NCI-H82 treated with DMSO at 0.1 percent for 48 hours (cell line): ENCODE measurements around the gene SNRNP35.
A peak's percentile ranks its signal among the peaks of the same experiment; 100 is the strongest.
"Not testable (repeated sequence)": the region's sequence is repeated elsewhere in the genome, so short reads cannot be mapped to it uniquely, and the experiment has no call there.

Experiments
- DNase-seq: peaks from one replicate; lab custom pipeline; 2025; ENCODE audit not compliant: unreplicated experiment; lab: John Stamatoyannopoulos, UW

SNRNP35 gene, protein sequence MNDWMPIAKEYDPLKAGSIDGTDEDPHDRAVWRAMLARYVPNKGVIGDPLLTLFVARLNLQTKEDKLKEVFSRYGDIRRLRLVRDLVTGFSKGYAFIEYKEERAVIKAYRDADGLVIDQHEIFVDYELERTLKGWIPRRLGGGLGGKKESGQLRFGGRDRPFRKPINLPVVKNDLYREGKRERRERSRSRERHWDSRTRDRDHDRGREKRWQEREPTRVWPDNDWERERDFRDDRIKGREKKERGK

DNA sequence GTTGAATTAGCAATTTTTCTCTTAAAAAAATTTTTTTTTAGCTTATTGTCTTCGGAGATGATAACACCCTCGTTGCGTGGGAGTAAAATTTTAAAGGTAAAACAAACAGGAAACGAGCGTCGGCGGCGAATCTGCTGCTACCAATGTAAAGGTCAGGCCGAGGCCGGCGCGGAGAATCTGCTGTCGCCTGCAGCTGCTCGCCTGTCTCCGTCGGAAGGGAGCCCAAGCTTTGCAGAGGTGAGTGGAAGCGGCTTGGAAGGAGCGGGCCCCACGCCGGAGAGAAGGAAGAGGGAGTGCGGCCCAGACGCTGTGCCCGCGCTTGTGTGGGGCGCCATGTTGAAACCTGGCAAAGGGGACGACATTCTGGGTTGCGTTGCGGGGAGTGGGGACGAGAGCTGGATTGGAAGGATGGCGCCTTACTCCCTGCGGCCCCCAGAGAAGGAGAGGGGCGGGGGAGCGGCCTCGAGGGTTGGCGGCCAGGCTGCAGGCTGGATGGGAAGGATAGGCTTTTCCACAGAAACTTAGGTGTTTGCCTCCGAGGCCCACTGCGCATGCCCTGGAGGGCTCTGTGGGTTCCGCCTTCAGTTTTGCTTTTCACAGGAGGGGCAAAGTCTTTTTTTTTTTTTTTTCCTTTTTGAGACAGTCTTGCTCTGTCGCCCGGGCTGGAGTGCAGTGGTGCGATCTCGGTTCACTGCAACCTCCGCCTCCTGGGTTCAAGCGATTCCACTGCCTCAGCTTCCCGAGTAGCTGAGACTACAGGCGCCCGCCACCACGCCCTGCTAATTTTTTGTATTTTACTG lies at the start of gene SNRNP35:
TSS of gene SNRNP35 (plus strand) at position 160 of the 800 bp plus-strand sequence. CDS start 7,402 bp downstream, outside the sequence.
- DNase-seq, result peak; percentile 64

DNA sequence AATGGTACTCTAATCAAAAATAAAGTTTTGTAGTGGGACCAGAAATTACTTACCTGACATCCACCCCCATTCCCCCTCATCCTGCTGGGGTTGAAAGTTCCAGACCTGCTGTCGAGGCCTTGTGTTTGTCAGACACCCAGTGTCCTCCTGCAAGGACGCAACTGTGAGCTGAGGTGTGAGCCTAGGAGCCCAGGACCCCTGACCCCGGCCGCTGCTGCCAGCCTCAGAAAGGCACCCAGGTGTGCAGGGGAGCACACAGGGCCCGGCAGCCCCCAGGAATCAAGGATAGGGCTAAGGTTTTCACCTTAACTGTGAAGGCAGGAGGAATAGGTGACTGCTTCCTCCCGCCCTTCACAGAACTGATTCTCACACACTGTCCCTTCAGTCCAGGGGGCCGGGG lies 49.3 kb upstream of the SNRNP35 start:
- DNase-seq, result not testable (repeated sequence)

DNA sequence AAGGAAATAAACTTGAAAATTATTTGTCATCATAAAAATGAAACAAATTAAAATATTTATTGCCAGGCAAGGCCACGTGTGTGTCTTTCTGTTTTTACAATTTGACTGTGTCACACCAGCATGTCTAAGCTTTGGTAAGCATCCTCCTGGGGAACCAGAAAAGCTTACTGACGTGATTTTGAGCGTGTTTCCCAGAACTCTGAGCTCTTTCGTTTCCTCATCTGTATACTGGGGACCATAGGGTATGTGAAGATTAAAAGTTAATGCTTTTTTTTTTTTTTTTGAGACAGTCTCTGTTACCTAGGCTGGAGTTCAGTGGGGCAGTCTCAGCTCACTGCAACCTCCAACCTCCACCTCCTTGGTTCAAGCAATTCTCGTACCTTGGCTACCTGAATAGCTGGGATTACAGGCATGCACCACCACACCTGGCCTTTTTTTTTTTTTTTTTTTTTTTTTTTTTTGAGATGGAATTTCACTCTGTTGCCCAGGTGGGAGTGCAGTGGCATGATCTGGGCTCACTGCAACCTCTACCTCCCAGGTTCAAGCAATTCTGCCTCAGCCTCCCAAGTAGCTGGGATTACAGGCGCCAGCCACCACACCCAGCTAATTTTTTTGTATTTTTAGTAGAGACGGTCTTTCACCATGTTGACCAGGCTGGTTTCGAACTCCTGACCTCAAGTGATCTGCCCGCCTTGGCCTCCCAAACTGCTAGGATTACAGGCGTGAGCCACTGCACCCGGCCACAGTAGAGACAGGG lies 48.5 kb upstream of the SNRNP35 start:
- DNase-seq, result not testable (repeated sequence)

DNA sequence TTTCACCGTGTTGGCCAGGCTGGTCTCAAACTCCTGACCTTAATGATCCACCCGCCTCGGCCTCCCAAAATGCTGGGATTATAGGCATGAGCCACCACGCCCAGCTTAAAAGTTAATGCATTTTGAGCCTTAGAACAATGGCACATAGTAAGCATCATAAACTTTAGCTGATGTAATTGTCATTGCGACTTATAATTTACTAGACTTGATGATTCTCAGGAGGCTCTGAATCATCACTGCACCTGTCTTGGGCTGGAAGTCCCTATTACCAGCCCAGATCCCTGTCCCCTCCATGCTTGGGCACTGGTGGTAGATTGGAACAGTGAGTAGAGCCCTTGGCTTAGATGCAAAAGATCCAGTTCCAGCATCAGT lies 47.9 kb upstream of the SNRNP35 start:
- no peak for DNase-seq

DNA sequence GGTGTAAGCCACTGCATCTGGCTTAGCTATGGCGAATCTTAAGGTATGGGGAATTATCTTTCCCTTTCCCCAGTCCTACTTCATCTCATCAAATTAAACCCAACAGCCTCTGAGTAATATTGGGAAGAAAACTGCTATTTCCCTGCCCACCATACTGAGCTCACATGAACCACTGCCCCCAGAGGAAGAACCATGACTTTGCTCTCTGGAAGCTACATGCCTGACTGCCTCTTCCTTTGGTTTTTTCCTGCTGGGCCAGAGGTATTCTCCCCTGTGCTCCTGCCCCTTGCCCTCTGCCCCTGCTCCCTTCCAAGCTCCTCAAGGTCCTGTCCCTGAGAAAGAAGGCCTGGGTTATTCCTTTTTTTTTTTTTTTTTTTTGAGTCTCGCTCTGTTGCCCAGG lies 36.6 kb upstream of the SNRNP35 start:
- no peak for DNase-seq

DNA sequence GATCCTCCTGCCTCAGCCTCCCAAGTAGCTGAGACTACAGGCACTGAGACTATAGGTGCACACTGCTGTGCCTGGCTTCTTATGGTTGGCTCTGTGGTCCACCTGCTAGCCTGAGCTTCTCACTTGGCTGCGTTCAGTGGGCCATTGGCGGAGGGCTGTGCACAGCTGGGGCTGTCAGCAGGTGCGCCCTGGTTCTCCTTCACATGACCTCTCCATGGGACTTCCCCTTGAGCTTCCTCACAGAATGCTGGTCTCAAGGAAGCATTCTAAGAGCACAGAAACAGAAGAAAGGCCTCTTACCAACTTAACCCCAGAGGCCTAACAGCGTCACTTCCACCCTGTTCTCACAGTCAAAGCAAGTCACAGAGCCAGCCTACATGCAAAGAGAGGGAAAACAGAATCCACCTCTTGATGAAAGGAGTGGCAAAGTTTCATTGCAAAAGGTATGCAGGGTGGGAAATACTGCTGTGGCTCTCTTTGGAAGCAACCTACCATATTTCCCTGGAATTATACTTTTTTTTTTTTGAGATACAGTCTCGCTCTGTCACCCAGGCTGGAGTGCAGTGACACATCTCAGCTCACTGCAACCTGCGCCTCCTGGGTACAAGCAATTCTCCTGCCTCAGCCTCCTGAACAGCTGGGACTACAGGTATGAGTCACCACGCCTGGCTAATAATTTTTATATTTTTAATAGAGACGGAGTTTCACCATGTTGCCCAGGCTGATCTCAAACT lies 30.7 kb upstream of the SNRNP35 start:
- DNase-seq, result no peak

DNA sequence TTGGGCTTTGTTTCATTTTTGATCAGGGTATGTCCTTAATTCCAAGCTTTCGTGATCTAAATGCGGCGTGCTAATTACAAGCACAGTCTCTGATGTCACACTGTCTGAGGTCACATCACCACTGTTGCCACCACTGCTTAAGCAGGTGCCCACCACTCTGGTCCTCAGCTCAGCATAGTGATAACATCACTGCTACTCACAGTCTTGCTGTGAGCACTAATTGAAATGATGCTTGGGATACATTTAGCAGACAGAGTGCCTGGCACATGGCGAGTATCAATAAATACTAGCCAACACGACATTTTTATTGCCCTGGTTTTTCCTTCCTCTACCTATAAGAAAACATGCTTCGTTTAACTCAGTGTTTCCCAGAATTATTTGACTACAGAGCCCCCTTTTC lies 29.3 kb upstream of the SNRNP35 start:
- no peak for DNase-seq

DNA sequence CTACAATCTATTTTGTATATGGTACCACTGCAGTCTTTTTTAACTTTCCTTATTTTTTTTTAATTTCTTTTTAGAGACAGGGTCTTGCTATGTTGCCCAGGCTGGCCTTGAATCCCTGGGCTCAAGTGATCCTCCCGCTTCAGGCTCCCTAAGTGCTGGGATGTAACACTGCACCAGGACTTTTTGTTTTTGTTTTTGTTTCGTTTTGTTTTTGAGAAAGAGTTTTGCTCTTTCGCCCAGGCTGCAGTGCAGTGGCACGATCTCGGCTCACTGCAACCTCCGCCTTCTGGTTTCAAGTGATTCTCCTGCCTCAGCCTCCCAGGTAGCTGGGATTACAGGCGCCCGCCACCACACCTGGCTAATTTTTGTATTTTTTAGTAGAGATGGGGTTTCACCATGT lies 28.8 kb upstream of the SNRNP35 start:
- DNase-seq, result not testable (repeated sequence)

DNA sequence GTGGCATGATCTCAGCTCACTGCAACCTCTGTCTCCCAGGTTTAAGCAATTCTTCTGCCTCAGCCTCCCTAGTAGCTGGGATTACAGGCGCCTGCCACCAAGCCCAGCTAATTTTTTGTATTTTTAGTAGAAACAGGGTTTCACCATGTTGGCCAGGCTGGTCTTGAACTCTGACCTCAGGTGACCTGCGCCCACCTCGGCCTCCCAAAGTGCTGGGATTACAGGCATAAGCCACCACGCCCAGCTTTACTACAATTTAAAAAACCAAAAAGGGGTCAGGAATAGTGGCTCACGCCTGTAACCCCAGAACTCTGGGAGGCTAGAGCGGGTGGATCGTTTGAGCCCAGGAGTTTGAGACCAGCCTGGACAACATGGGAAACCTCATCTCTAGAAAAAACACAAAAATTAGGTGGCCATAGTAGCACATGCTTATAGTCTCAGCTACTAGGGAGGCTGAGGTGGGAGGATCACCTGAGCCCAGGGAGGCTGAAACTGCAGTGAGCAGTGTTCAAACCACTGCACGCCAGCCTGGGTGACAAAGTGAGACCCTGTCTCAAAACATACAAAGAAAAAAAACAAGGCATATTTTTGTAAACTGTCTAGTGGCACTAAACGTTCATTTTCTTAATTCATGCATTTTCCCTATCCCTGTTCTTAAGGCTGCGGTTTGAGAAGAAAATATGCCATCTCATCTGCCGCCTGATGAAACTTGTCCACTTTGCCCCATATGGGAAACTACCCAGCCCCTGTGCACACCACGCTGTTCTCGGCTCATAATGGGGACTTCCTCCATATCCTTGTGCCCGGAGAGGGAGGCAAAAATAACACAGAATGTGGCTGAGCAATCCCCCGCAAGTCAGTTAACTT lies 25.8 kb upstream of the SNRNP35 start:
- not testable (repeated sequence) for DNase-seq

DNA sequence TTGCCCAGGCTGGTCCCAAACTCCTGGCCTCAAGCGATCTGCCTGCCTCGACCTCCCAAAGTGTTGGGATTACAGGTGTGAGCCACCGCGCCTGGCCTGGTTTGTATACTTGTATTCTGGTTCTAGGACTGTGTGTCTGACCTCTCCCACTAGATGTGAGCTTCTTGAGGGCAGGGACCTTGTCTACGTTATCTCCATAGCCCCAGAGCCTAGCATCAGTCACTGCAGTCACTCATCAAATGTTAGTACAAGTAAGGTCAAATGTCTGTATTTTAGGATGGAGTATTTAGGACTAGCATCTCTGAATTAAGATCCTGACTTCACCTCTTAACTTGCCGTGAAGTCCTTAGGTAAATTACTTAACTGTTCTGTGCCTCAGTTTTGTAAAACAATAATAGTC lies 24.3 kb upstream of the SNRNP35 start:
- no peak for DNase-seq

DNA sequence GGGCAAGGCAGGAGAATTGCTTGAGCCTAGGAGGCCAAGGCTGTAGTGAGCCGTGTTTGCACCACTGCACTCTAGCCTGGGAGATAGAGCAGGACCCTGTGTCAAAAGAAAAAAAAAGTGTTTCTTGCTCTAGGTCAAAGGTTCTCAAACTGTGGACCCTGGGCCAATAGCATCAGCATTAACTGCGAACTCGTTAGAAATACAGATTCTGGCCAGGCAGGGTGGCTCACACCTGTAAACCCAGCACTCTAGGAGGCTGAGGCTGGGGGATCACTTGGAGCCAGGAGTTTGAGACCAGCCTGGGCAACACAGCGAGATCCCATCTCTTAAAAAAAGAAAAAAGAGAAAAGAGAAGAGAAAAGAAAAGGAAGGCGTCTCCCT lies 22.3 kb upstream of the SNRNP35 start:
- DNase-seq, result no peak

DNA sequence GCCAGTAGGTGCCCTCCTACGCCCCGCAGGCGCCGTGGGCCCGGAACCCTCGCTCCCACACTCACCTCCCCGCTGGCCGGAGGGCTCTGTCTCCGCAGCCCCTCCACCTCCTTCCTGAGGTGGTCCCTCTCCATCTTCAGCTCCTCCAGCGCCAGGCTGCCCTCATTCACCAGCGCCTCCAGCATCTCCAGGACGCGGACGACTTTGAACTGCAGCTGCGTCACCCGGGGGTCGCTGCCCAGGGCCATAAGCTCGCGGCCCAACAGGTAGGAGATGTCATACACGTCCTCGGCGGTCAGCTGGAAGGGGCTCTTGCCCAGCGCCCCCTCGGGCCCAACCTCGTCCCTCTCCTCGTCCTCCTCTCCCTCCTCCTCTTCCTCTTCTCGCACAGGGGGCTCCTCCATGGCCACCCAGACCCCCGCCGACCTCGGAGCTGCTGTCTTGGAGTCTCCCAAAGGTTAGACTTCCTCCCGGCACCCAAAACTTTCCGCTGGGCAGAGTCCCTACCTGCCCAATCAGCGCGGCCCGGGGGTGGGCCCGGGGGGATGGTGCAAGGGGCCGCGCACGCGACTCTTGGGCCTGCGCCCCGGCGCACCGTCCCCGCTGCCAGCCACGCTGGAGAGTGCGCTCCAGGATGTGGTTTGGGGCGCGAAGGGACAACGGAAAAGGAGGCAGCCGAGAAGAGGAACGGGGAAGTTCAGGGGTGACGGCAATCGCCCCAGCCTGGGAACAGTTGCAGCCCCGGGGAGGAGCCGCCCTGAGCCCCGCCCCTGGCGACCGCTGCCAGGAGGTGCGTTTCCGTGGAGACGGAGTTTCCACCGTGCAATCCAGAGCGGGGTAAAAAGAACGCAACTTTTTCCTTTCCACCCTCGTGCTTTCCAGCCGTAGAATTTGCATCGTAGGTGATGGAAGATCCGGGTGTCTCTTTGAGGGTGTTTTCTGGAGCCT lies 21.6 kb upstream of the SNRNP35 start, which contains the start of gene RILPL2:
TSS of gene RILPL2 (minus strand) at position 668 of the 948 bp plus-strand sequence. CDS start at position 404, 264 bp downstream.
- no peak for DNase-seq

DNA sequence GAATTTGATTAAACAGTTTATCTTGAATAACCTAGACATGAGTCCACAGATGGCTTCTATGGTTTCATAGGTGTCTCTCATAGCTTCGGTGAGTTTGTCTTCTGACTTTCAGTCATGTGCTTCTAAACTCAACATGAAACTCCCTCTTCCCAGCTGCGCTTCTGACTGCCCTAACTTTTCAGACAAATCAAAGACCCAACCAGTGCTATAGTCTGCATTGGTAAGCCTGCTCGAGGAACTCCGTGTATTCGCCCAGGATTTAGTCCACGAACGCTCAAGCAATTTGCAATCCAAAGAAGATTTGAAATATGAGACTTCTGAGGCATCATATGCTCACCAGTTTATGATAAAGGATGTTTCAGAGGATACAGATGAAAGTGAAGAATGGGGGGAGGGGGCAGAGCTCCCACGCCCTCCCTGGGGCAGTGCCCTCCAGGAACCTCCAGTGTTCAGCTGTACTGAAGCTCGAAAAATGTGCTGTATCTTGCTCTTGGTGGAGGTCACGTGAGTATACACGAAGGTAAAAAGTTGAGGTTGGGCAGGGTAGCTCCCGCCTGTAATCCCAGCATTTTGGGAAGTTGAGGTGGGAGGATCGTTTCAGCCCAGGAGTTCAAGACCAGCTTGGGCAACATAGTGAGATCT lies 16.3 kb upstream of the SNRNP35 start:
- no peak for DNase-seq

DNA sequence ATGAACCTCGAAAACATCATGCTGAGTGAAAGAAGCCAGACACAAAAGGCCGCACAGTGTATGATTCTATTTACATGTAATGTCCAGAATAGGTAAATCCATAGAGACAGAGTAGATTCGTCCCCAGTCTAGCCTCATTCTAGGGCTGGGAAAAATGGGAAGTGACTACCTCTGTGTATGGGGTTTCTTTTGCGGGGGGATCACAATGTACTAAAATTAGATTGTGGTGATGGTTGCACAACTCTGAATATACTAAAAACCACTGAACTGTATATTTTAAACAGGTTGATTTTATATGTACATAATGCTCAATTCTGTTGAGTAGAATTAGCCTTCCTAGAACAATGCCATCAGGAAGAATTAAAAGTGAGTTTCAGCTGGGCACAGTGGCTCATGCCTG lies 15.2 kb upstream of the SNRNP35 start:
- DNase-seq, result no peak

DNA sequence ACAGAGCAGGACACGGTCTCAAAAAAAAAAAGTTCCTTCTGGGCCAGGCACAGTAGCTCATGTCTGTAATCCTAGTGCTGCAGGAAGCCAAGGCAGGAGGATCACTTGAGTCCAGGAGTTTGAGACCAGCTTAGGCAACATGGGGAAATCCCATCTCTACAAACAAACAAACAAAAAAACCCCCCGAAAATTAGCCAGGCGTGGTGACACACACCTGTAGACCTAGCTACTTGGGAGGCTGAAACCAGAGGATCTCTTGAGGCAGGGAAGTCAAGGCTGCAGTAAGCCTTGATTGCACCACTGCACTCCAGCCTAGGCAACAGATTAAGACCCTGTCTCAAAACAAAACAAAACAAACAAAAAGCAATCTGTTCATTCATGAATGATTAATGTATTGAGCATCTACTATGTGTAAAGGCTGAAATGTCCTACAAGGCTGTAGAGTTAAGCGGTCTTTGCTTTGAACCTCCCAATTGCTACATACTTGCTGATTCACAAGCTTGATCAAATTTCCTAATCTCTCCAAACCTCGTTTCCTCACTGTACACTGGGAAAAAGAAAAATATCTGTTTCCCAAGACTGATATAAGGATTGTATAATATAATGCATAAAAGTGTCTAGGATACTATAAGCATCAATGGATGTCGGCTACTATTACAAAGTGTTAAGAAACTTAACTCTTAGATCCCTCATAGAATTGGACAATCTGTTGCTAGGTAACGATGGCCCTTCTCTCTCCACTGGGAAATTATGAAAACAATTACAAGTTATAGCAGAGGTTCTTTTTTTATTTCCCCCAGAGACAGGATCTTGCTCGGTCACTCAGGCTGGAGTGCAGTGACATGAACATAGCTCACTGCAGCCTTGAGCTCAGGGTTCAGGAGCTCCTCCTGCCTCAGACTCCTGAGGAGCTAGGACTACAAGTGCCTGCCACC lies 13.6 kb upstream of the SNRNP35 start:
- no peak for DNase-seq

DNA sequence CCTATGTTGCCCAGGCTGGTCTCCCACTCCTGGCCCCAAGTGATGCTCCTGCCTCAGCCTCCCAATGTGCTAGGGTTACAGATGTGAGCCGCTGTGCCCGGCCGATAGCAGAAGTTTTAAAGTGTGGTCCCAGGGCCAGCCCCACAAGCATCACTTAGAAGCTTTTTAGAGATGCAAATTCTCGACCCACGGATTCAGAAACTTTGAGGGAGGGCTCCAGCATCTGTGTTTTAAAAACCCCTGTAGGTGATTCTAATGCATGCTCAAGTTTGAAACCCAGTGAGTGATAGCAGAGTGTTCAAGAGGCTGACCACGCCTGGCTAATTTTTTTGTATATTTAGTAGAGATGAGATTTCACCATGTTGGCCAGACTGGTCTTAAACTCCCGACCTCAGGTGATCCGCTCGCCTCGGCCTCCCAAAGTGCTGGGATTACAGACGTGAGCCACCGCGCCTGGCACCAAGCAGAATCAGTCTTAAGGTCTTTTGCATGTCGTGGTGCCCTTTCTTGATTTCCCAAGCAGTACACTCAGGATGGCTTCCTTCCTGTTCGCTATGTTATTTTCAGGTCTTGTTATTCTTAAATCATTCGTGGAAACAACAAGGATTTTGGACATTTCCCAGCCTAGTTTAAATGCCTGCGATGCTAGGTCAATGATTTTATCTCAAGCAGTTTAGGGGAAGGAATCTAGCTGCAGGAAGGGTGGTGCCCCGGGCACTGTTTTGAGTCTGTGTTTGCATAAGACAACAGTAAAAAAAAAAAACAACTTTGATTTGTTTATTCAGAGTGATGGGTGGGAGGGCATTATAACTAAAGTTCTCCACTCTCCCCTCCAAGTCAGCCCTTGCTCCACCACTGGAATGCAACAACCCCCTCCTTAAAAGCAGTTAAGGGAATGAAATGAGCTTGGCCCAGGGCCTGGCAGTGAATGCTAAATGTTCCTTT lies 12.3 kb upstream of the SNRNP35 start:
- no peak for DNase-seq
